ENCODE measurements around the gene PXYLP1. TPM values are rescaled to one million over a fixed set of nuclear protein-coding genes. Genes with fewer than 3 reads are reported as not detected.
"Not testable (repeated sequence)": the region's sequence is repeated elsewhere in the genome, so short reads cannot be mapped to it uniquely, and the experiment has no call there.

PXYLP1 gene
- total RNA-seq, 1 experiment from 2014 or later = 6.4 TPM

DNA sequence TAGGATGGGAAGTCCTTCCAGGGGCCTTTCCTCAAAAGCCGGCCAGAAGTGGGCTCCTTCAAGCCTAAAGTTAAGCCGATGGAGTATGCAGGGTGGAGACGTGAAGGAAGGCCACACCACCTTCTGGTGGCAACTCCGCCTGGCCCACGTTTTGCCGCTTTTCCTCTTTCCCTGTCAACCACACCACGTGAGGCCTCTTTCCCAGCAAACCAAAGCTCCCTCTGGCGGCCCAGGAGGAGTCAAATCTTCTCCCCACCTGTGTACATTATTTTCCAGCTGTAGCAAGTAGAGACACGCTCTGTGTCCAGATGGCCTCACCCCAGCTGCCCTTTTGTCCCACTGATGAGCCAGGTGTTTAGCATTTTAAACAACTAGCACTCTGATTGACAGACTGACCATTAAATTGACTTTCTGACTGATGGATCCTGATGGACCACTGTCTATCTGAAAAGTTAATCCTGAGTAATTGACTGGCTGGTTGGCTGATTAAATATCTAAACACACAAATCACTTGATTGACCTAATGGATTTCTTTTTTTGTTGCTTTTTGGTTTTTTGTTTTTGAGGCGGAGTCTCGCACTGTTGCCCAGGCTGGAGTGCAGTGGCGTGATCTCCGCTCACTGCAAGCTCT lies 77.1 kb downstream of the PXYLP1 start:
- in situ Hi-C loops (cut with HindIII; ENCODE audit: low sequenced_read_pairs) = no loop called here
- peak; percentile 46 for DNase-seq (ENCODE audit: low spot score)

DNA sequence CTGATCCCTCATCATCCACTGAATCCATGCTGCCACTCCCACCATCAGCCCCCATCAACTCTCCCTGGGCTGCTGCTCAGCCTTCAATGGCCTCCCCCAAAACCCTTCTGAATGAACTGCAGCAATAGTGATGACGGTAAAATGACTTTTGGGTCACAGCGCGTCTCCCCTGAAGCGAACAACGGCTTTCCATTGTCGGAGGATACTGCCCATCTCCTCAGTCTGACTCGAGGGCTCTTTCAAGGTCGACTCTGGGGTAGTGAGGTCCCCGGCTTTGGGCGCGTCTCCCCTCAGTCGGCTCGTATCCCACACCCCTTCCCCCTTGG lies 79.5 kb downstream of the PXYLP1 start:
- in situ Hi-C loops (cut with HindIII; ENCODE audit: low sequenced_read_pairs) = no loop called here
- no peak for DNase-seq (ENCODE audit: low spot score)

DNA sequence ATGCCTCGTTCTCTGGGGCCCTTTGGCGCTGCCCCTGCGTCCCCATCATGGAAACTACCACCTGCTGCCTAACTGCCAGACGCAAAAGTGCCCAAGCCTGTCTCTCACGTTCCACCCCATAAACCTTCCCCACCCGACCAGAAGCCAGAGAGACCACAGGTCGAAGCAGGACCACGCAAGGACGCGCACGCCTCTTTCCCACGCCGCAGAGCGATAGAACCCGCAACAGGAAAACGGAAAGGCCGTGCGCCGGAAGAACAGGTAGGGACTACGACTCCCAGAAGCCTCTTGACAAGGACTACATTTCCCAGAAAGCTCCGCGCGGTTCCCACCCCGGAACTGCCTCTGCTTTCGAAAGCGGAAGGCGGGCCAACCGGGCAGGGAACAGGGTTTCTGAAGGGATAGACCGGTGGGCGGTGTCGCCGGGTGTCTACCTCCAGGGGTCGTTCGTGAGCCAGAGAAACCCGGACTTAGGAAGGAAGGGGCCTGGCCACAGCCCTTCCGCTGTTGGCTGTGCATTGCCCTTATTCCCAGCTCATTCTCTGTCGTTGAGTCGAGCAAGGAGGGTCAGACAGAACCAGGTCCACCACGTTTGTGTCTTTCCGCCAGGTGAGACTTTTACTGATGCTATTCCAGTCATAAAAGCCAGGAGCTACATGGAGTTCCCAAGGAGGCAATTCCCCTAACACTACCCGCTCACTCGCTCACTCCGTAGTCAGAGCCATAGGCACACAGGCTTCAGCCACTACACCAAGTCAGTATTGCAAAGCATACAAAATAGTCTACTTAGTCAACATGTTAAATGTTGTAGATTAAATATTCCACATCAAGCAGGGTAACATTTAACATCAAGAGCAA lies 80.1 kb downstream of the PXYLP1 start:
- DNase-seq (ENCODE audit: low spot score) = peak; percentile 98
- in situ Hi-C loops (cut with HindIII; ENCODE audit: low sequenced_read_pairs) = no loop called here

DNA sequence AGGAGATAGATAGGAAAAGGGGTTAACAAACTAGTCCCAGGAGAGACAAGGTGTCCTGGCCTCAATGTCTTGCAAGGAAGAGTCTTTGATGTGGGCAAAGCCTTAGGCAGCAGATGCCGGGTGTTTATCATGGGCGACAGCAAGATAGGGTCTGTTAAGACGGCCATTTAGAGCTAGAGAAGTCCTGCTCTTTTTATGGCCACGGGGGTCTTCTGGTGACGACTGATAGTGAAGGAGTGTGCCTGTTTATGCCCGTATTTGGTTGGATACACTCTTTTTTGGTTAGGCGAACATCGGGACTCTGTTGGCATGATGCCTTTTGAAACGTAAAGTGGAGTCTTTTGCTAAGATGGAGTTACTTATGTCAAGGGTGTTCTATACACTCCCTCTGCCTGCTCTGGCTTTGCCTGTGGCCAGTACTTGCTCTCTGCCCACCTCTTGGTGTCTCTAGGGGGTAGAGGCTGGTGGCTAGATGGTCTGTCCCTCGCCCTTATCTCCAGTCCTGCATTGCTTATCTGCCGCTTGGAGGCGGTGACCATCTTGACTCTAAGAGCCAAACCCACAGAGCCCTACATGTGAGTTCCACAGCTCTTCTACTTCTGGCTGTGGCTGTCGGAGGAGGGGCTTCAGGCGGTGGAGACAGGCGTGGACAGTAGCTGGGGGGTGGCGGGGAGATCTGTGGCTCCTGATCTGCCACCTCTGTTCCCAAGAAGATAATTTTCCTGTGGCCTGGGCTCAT lies 80.9 kb downstream of the PXYLP1 start:
- no peak for DNase-seq (ENCODE audit: low spot score)
- in situ Hi-C loops (cut with HindIII; ENCODE audit: low sequenced_read_pairs) = no loop called here

DNA sequence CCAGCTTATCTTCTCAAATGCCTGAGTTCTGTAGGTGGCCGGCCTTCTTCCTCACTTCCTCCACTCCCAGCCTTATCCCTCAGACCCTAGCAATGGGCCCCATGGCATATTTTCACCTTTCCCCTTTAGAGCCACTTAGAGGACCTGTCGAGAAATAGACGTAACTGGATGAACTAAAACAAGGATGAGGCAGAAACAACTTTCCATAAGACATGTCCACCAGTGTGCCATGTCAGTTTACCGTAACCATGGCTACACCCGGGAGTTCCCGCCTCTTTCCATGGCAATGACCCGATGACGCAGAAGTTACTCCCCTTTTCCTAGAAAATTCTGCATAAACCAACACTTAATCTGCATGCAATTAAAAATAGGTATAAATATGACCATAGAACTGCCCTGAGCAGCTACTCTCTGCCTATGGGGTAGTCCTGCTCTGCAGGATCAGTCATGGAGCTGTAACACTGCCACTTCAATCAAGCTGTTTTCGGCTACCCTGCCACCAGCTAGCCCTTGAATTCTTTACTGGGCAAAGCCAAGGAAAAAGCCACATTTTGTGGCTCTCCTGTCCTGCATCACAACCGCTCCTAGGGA lies 81.6 kb downstream of the PXYLP1 start:
- no peak for DNase-seq (ENCODE audit: low spot score)
- in situ Hi-C loops (cut with HindIII; ENCODE audit: low sequenced_read_pairs) = no loop called here

DNA sequence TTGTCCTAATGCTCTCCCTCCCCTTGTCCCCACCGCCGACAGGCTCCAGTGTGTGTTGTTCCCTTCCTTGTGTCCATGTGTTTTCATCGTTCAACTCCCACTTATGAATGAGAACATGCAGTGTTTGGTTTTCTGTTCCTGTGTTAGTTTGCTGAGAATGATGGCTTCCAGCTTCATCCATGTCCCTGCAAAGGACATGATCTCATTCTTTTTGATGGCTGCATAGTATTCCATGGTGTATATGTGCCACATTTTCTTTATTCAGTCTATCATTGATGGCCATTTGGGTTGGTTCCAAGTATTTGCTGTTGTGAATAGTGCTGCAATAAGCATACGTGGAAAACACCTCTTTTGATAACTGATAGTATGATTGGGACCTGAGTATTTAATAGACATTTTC lies 82.8 kb downstream of the PXYLP1 start:
- in situ Hi-C loops (cut with HindIII; ENCODE audit: low sequenced_read_pairs) = not testable (repeated sequence)

DNA sequence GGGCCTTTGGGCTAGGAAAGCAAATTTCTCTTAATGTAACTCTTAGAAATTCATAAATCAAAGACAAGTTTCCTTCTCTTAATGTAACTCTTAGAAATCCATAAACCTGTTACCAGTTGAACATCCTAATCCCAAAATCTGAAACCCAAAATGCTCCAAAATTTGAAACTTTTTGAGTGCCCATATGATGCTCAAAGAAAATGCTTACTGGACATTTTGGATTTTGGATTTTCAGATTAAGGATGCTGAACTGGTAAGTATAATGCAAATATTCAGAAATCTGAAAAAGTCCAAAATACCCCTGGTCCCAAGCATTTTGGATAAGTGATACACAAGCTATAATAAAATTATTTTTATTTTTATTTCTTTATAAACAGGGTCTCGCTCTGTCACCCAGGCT lies 85.2 kb downstream of the PXYLP1 start:
- in situ Hi-C loops (cut with HindIII; ENCODE audit: low sequenced_read_pairs) = no loop called here
- DNase-seq (ENCODE audit: low spot score) = no peak

More for the DNA sequence above, 82.8 kb downstream of the PXYLP1 start:
- not testable (repeated sequence) for DNase-seq (ENCODE audit: low spot score)

DNA sequence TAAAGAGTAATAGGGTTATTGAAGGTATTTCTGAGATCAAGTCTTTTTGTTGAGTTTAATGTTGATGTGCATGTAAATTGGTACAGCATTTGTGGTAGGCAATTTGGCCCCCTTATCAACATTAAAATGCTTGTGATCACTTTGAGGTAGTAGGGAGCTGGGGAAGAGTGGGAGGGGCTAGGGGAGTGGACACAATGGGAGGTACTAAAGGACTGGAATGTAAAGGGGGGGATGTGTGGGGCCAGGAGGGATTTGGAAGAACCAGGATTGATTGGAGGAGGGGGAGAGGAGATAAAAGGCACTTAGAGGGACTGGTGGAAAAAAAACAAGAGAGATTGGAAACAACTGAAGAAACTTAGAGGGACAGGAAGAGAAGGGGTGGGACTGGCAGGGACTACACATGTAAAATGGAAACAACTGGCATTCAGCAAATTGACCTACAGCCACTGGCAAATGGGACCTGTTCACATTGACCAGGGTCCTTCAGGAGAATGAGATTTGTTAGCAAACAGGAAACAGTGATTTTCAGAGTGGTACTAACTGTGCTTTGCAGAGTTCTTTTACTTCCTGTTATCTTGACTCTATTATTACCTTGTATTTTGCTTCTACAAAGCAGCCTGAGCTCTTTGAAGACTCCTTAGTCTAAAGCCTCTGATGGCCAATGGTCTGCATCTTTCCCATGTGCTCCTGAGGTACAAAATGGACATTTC lies 88.9 kb downstream of the PXYLP1 start:
- in situ Hi-C loops (cut with HindIII; ENCODE audit: low sequenced_read_pairs) = no loop called here
- no peak for DNase-seq (ENCODE audit: low spot score)

DNA sequence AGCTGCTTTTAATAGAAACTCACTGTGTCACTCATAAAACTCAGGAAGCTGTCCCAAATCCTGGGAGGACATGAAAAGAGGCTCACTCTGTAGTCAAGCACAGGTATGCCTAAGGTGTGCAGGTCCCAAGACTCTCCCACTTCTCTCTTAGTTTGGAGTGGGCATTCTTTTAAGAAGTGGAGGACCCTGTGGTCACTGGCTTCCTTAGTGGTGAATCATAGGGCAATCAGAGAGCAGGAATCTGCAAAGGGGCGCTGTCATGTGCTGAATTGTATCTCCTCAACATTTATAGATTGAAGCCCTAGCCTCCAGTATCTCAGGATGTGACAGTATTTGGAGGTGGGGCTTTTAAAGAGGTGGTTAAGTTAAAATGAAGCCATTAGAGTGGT lies 89.5 kb downstream of the PXYLP1 start:
- in situ Hi-C loops (cut with HindIII; ENCODE audit: low sequenced_read_pairs) = no loop called here
- DNase-seq (ENCODE audit: low spot score) = no peak

DNA sequence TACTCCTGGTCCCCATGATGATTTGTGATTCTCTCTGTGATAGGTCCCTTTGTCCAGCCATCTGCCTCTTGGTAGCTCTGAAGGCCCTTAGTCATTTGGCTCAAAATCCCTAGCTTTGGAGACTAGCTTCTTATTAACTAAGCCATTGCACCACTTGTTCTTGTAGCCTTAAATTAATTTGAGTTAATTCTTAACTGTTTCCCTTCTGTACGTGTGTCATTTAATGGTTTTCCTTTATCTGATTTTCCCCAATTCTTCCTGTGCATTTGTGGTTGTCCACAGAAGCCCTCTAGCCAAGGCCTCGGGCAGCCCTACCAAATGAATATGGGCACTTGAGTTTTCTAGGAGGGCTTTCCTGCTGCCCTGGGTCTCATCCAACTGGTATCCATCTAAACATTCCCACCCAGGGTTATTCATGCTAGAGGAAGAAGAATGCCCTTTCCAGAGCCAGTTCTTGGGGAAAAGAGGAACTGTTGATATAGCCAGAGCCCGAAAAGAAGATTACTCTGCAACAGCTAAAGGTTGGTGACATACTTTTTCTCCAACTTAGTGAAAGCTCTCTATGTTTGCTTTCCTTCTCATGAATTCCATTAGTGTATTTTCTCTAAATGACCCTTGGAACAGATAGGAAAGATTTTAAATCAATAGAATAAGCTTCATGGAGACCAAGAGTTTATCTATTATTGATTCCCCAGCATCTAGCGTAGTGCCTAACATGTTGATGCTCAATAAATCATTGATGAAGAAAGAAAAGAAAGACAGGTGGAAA lies 92.5 kb downstream of the PXYLP1 start:
- in situ Hi-C loops (cut with HindIII; ENCODE audit: low sequenced_read_pairs) = no loop called here
- DNase-seq (ENCODE audit: low spot score) = no peak

DNA sequence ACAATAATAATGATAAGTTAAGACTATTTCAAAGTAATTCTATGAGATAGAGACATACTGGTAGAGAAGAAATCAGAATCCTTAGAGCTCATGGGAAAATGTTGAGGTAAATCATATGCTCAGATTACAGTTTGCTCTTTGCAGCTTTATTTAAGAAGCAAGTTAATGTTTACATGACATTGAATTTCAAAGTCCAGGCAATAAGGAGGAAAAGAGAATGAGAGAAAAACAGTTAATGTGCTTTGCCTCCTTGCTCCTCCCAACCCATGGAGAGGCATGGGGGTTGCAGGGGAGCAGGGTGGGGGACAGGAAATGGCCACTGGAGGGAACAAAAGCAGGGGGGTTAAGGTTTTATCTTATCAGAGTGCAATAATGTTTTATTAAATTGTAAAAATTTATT lies 94.5 kb downstream of the PXYLP1 start:
- no peak for DNase-seq (ENCODE audit: low spot score)
- in situ Hi-C loops (cut with HindIII; ENCODE audit: low sequenced_read_pairs) = no loop called here

DNA sequence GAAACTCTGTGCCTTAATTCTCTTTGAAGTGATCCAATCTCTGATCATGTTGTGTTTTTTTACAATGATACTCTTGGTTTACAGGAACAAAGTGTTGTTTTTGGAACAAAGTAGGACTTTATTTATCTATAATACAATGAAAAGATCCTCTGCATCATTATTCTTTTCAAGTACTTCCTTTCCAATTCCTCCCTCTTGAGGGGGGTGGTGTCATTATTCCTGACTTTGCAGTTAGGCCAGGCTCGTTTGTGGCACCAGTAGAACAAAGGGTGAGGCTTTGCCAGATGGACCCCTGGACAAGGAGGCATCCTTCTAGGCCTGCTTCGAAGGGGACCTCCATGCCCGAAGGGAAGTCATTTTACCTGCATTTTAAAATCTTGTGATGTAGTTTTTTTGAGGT lies 95.0 kb downstream of the PXYLP1 start:
- no peak for DNase-seq (ENCODE audit: low spot score)
- in situ Hi-C loops (cut with HindIII; ENCODE audit: low sequenced_read_pairs) = no loop called here

DNA sequence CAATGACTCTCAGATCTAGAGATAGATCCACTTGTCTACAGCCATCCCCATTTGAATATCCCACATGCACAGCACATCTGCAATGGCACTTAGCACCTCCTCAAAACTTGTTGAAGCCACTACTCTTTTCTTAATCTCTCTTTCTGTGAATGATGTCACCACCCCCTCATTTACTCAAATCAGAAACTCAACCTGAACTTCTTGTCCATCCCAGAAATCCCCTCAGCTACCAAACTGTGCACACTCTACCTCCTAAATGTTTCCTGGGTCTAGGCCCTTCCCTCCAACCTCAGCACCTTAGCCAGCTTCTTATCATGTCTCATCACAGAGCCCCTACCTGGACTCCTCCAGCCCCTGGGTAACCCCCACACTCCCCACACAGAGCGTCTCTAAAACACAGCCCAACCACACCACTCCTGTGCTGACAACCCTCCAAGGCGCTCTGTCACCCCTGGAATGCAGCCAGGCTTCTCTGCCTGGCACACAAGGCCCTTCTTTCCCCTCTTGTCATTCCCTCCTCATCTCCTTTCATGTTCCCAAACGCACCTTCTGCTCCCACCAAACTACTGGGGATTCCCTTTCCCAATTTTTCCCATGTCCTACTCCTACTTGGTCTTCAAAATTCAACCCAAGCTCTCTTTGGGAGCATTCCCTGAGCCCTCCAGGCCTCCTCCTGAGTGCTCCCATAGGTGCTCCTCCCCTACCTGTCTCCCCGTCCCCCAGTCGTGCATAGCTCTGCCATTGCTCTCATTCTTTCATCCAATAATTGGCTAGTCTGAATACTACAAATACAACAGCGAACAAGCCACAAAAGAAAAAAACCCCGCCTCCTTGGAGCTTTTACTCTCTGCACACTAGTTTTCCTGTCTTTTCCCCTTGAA lies 96.9 kb downstream of the PXYLP1 start:
- no peak for DNase-seq (ENCODE audit: low spot score)
- in situ Hi-C loops (cut with HindIII; ENCODE audit: low sequenced_read_pairs) = no loop called here

DNA sequence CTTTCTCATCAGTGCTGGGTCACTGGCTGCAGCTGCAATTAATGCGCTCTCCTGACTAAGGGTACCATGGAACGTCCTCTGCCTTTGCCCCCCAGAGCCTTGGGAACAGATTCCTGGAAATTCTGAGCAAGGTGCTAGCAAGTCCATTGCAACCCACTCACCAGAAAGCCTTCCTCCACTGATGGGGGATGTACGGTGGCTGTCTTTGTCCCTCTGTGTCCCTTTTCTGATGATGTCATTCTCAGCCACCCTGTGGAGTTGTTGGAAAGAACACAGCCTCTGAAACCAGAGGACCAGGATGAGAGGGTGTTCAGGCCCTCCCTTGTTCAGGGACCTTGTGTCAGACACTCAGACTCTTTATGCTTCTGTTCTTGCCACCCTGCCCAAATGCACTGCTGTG lies 98.6 kb downstream of the PXYLP1 start:
- no peak for DNase-seq (ENCODE audit: low spot score)
- in situ Hi-C loops (cut with HindIII; ENCODE audit: low sequenced_read_pairs) = no loop called here

DNA sequence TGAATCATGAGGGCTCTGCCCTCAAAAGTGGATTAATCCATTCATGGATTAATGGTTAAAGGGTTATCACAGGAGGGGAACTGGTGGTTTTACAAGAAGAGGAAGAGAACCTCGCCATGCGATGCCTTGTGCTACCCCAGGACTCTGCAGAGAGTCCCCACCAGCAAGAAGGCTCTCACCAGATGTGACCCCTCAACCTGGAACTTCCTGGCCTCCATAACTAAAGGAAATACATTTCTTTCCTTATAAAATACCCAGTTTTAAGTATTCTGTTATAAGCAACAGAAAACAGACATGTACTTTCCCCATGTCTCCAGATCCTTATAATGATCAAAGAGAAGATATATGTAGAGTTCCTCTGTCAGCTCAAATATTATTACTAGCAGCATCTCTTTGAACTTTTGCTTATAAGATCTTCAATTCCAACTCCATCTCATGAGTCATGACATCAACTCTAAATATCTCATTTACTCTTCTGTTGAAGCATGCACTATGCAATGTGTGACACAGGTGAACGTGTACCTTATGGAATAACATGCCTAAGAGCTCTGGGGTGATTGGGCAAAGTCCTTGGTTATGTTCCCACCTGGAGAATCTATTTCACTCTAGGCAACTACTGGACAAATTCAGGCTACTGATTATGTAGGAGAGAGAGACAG lies 99.2 kb downstream of the PXYLP1 start:
- in situ Hi-C loops (cut with HindIII; ENCODE audit: low sequenced_read_pairs) = no loop called here
- no peak for DNase-seq (ENCODE audit: low spot score)

DNA sequence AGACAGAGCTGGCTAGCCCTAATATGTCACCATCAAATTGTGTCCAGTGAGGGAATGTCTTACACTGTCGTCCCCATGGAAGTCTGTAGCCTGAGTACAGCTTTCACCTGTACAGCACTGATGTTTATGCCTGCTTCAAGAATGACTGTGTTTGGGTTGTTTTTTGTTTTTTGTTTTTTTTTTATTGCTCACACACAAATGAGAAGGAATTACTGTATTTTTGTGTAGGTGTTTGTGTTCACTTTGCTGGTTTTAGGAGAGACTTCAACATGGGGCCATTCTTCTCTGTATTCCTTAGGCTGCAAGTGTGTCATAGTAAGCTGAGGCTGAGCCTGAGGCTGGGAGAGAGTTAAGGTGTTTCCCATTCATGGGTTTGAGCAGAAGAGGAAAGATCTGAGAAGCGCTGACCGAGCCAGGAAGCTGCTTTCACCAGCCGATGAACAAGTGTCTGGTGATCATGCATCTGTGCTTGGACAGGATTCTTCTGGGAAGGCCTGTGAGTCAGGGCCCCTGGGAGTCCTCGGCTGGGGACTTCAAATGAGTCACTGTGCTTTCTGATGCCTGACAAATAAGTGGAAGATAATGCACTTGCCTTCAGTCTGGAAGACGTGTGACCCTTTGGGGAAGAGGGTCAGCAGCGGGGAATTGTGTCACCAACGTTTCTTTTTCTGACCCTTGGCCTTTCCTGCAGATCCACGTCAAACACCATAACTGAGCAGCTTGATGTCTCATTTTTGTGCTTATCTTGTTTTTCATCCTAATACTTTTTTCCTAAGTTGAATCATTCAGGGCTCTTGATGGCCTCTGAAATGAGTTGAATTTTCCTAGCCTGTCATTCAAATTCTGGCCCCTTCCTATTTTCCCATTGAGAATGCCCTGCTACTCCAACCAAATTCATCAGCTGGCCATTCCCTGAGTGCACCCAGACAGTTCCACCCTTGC lies 100.0 kb downstream of the PXYLP1 start:
- in situ Hi-C loops (cut with HindIII; ENCODE audit: low sequenced_read_pairs) = no loop called here
- no peak for DNase-seq (ENCODE audit: low spot score)
